Spleen (tissue), 11 donors: Measurements from ENCODE around the gene TRMO. TPM values are rescaled to one million over a fixed set of nuclear protein-coding genes. Genes with fewer than 3 reads are reported as not detected.

Experiments used
- DNase-seq: peaks from one replicate; pipeline ENCODE4 v3.0.0-alpha.2; 2020
- H3K27ac ChIP-seq, 8 donors: fragments of 200-600 bp; sonication (generic) in 7 of 8; 1 replicate in 4 of 8; 2 replicates in 4 of 8; pipeline versions ENCODE4 v1.5.0 to v1.8.0; 2016 to 2021; ENCODE audit warnings: inconsistent platforms in 4 of 8, mild to moderate bottlenecking in 4 of 8, moderate library complexity in 1 of 8
- H3K27me3 ChIP-seq, 7 donors: fragments of 200-600 bp; sonication (generic) in 6 of 7; replicated peaks in 1 of 7; 1 replicate in 4 of 7; 2 replicates in 3 of 7; pipeline versions ENCODE4 v1.5.0 to v1.8.0; 2016 to 2021; ENCODE audit warnings: inconsistent platforms in 3 of 7, mild to moderate bottlenecking in 1 of 7
- H3K36me3 ChIP-seq, 6 donors: fragments of 200-600 bp; sonication (generic) in 5 of 6; 1 replicate in 4 of 6; 2 replicates in 2 of 6; pipeline versions ENCODE4 v1.5.0 to v1.8.0; 2016 to 2021; ENCODE audit warnings: inconsistent platforms in 2 of 6
- H3K4me1 ChIP-seq, 6 donors: fragments of 200-600 bp; sonication (generic) in 5 of 6; 1 replicate in 3 of 6; 2 replicates in 3 of 6; pipeline versions ENCODE4 v1.5.0 to v1.8.0; 2016 to 2021; ENCODE audit warnings: inconsistent platforms in 3 of 6
- H3K4me3 ChIP-seq, 8 donors: fragments of 200-600 bp; sonication (generic) in 7 of 8; 1 replicate in 4 of 8; 2 replicates in 4 of 8; pipeline versions ENCODE4 v1.5.0 to v1.8.0; 2016 to 2021; ENCODE audit warnings: inconsistent platforms in 4 of 8, mild to moderate bottlenecking in 4 of 8, moderate library complexity in 2 of 8
- H3K9me3 ChIP-seq, 8 donors: fragments of 200-600 bp; sonication (generic) in 7 of 8; 1 replicate in 4 of 8; 2 replicates in 4 of 8; pipeline versions ENCODE4 v1.5.0 to v1.8.0; 2016 to 2021; ENCODE audit warnings: inconsistent platforms in 4 of 8
- CTCF ChIP-seq, 11 experiments: fragments of 200-600 bp in 7 of 11; fragments of 450-650 bp in 4 of 11; sonication (generic) in 4 of 11; IDR thresholded peaks in 8 of 11; conservative IDR thresholded peaks in 3 of 11; 1 replicate in 7 of 11; 2 replicates in 4 of 11; pipeline versions ENCODE4 v1.4.0 to v1.8.0; 2016 to 2021; ENCODE audit warnings: antibody characterized with exemption in 11 of 11, inconsistent platforms in 4 of 11, mild to moderate bottlenecking in 1 of 11
- POLR2A ChIP-seq, 3 donors: fragments of 450-650 bp; IDR thresholded peaks; one replicate each; pipeline ENCODE4 v1.5.1; 2017; ENCODE audit warnings: antibody characterized with exemption in 3 of 3, mild to moderate bottlenecking in 1 of 3
- POLR2AphosphoS5 ChIP-seq, 3 donors: sonication (generic); formaldehyde crosslinking; IDR thresholded peaks; one replicate each; pipeline ENCODE4 v1.5.1; 2017; ENCODE audit warnings: antibody characterized with exemption in 3 of 3
- WGBS, 5 donors: extraction: QIAGEN DNeasy Blood & Tissue Kit in 3 of 5; methylation state at CpG; one replicate each; pipeline versions ENCODE4 v1.1.5 to v1.1.7; 2013 to 2018; 5-methylcytosine and 5-hydroxymethylcytosine counted together
- intact Hi-C: fragments of 100-400 bp; cut with DNase I; formaldehyde crosslinking; loops from one replicate; pipeline ENCODE4 v1.15.0; 2023; ENCODE audit warnings: low total_unique reads
- polyA plus RNA-seq, 3 donors: library from polyadenylated mRNA; stranded (reverse); fragments of 200-250 nt; gene quantifications; one replicate each; pipeline ENCODE4 v1.2.1, GENCODE V29; 2013
- total RNA-seq, 7 donors: library from RNA; depleted of rRNA in 3 of 7; stranded (reverse); fragments of >200 nt in 3 of 7; fragmentation: NEBNext Ultra II Directional in 4 of 7; extraction: Animal tissue kit (Norgen Biotek cat#: 25700) in 4 of 7; gene quantifications; one replicate each; pipeline versions ENCODE4 v1.1.0 to v1.2.1, GENCODE V29; 2016 to 2021
- donor health status: healthy with polysubstance abuse.
- donor health status: DM: no; HTN: no; CAD: no; lungs with moderate emphysema.
- donor health status: DM: no; HTN: no; CAD: no.
- donor health status: Bipolar disorder and iron deficiency.
- donor health status: healthy.
- donor health status: DM: no; HTN: no; CAD: no.
- donor health status: DM: yes; HTN: yes; CAD: no.

The TRMO gene
- total and polyA plus RNA-seq, 10 donors = 11.2 to 58.6 (median 22.5) TPM

- intact Hi-C loops = no loop called here
- H3K27me3 ChIP-seq = peaks cover 0 to 12% (median 0%) of the 10 kb centered on the region in 7 donors
- no peaks in the 10 kb centered on the region for H3K9me3 ChIP-seq
- H3K27ac ChIP-seq = no peak overlapping the region
- no peaks in the 10 kb centered on the region for H3K36me3 ChIP-seq
- H3K4me1 ChIP-seq = peaks cover 0 to 16% (median 8%) of the 10 kb centered on the region in 6 donors
- no peak overlapping the region for H3K4me3 ChIP-seq
- DNase-seq = no peak
- TF ChIP-seq POLR2A (IDR thresholded peaks at IDR 0.05) (no peak), POLR2AphosphoS5 (IDR thresholded peaks at IDR 0.05) (no peak), CTCF (IDR thresholded peaks at IDR 0.05 in 8 of 11, conservative IDR thresholded peaks at IDR 0.05 in 3 of 11) (no peak)
Measured at GRCh38 chr9:97940233-97940632, 17.9 kb upstream of the TRMO start.

GRCh38 chr9:97938081-97938644 is 15.9 kb upstream of the TRMO start, which contains the start of gene HEMGN:
Gene HEMGN (minus strand): TSS chr9:97938172. CDS start chr9:97938136, 36 bp downstream.
- intact Hi-C loops = no loop called here
- WGBS, 5 donors = 23 to 35% (median 26%) methylated on average over 3 of the region's 3 CpGs
- Histone ChIP-seq H3K9me3 (no peaks in the 10 kb centered on the region), H3K4me1 (peaks cover 0 to 16% (median 8%) of the 10 kb centered on the region in 6 donors), H3K27ac (peak within 1 kb of the TSS in 6 of 8 donors; percentile 3 to 51 (median 24)), H3K4me3 (no peak within 1 kb of the TSS), H3K36me3 (no peaks in the 10 kb centered on the region), H3K27me3 (peaks cover 0 to 20% (median 0%) of the 10 kb centered on the region in 7 donors)
- no peak for DNase-seq
- TF ChIP-seq POLR2A (IDR thresholded peaks at IDR 0.05) (no peak), POLR2AphosphoS5 (IDR thresholded peaks at IDR 0.05) (no peak), CTCF (IDR thresholded peaks at IDR 0.05 in 8 of 11, conservative IDR thresholded peaks at IDR 0.05 in 3 of 11) (no peak)

- TF ChIP-seq POLR2AphosphoS5 (IDR thresholded peaks at IDR 0.05) (no peak), CTCF (IDR thresholded peaks at IDR 0.05 in 8 of 11, conservative IDR thresholded peaks at IDR 0.05 in 3 of 11) (no peak), POLR2A (IDR thresholded peaks at IDR 0.05) (no peak)
- no peak for DNase-seq
- Histone ChIP-seq H3K4me1 (peaks cover 0 to 16% (median 8%) of the 10 kb centered on the region in 6 donors), H3K27ac (no peak overlapping the region), H3K9me3 (no peaks in the 10 kb centered on the region), H3K4me3 (no peak overlapping the region), H3K27me3 (peaks cover 0 to 20% (median 0%) of the 10 kb centered on the region in 7 donors), H3K36me3 (no peaks in the 10 kb centered on the region)
- intact Hi-C loops = no loop called here
Measured at GRCh38 chr9:97936998-97937397, 14.7 kb upstream of the TRMO start.

- intact Hi-C loops = no loop called here
- peaks cover 0 to 20% (median 0%) of the 10 kb centered on the region in 7 donors for H3K27me3 ChIP-seq
- no peaks in the 10 kb centered on the region for H3K36me3 ChIP-seq
- no peak overlapping the region for H3K4me3 ChIP-seq
- no peak overlapping the region for H3K27ac ChIP-seq
- TF ChIP-seq CTCF (IDR thresholded peaks at IDR 0.05 in 8 of 11, conservative IDR thresholded peaks at IDR 0.05 in 3 of 11) (no peak), POLR2AphosphoS5 (IDR thresholded peaks at IDR 0.05) (no peak)
- H3K4me1 ChIP-seq = peaks cover 0 to 29% (median 8%) of the 10 kb centered on the region in 6 donors
- DNase-seq = no peak
- 83 to 97% (median 88%) methylated on average over 1 of the region's 1 CpG for WGBS, 5 donors
- no peaks in the 10 kb centered on the region for H3K9me3 ChIP-seq
Measured at GRCh38 chr9:97935276-97935675, 13.0 kb upstream of the TRMO start.
